ENCODE data around the gene TFEB. TPM values are rescaled to one million over a fixed set of nuclear protein-coding genes. Genes with fewer than 3 reads are reported as not detected.

The TFEB gene
- polyA plus RNA-seq, 1 donor (not counting 4 experiments of a cell fraction or from before 2014, with no cell fraction given) = 4.3 TPM

- Histone ChIP-seq H3K27ac (ENCODE audit: control insufficient read depth, insufficient read depth, low read length) (no peak overlapping the region), H3K9ac (ENCODE audit: control insufficient read depth, extremely low read depth, insufficient read depth, low read length) (no peak overlapping the region), H4K20me1 (ENCODE audit: control insufficient read depth, extremely low read depth, insufficient read depth, low read length) (no peaks in the 10 kb centered on the region), H3K27me3 (ENCODE audit: control insufficient read depth, extremely low read depth, insufficient read depth, low read length) (no peaks in the 10 kb centered on the region), H3K4me3 (ENCODE audit: control insufficient read depth in 2 of 3, extremely low read depth in 1 of 3, insufficient read depth in 2 of 3, low read depth in 1 of 3, low read length in 3 of 3) (no peak overlapping the region), H3K36me3 (ENCODE audit: control insufficient read depth in 2 of 2, extremely low read depth in 1 of 2, insufficient read depth in 2 of 2, low read length in 2 of 2) (peaks cover 0 to 2% of the 10 kb centered on the region in 2 experiments), H3K9me1 (ENCODE audit: control insufficient read depth, extremely low read depth, insufficient read depth, low read length) (no peaks in the 10 kb centered on the region), H3K79me2 (ENCODE audit: control insufficient read depth, insufficient read depth, low read length) (no peaks in the 10 kb centered on the region), H3K9me3 (ENCODE audit: control insufficient read depth, low read depth, low read length) (no peaks in the 10 kb centered on the region), H2AFZ (ENCODE audit: control insufficient read depth, low read length) (no peak overlapping the region), H3K4me2 (ENCODE audit: control insufficient read depth, extremely low read depth, insufficient read depth, low read depth, low read length) (peak overlapping the region; percentile 2), H3K4me1 (ENCODE audit: control insufficient read depth, extremely low read depth, insufficient read depth, low read length) (peaks cover 9% of the 10 kb centered on the region)
- DNase-seq (ENCODE audit: low read depth, low spot score) (no peak), FAIRE-seq (no peak)
- TF ChIP-seq CTCF (optimal IDR thresholded peaks at IDR 0.05 in 1 of 3, IDR thresholded peaks at IDR 0.05 in 1 of 3, conservative IDR thresholded peaks at IDR 0.05 in 1 of 3; ENCODE audit: extremely low read depth in 1 of 3, insufficient read depth in 2 of 3, low read length in 3 of 3) = no peak
- dilution Hi-C loops (cut with MboI; ENCODE audit: extremely low pct_ligation_motif_present, low sequenced_read_pairs) = no loop called here
Measured at GRCh38 chr6:41693281-41694240, 41.8 kb downstream of the TFEB start.

- dilution Hi-C loops (cut with MboI; ENCODE audit: extremely low pct_ligation_motif_present, low sequenced_read_pairs) = no loop called here
- Histone ChIP-seq H3K9me1 (ENCODE audit: control insufficient read depth, extremely low read depth, insufficient read depth, low read length) (no peaks in the 10 kb centered on the region), H3K36me3 (ENCODE audit: control insufficient read depth in 2 of 2, extremely low read depth in 1 of 2, insufficient read depth in 2 of 2, low read length in 2 of 2) (peaks cover 0 to 2% of the 10 kb centered on the region in 2 experiments), H4K20me1 (ENCODE audit: control insufficient read depth, extremely low read depth, insufficient read depth, low read length) (no peaks in the 10 kb centered on the region), H3K79me2 (ENCODE audit: control insufficient read depth, insufficient read depth, low read length) (no peaks in the 10 kb centered on the region), H3K9me3 (ENCODE audit: control insufficient read depth, low read depth, low read length) (no peaks in the 10 kb centered on the region), H3K27me3 (ENCODE audit: control insufficient read depth, extremely low read depth, insufficient read depth, low read length) (no peaks in the 10 kb centered on the region), H3K27ac (ENCODE audit: control insufficient read depth, insufficient read depth, low read length) (no peak overlapping the region), H3K9ac (ENCODE audit: control insufficient read depth, extremely low read depth, insufficient read depth, low read length) (no peak overlapping the region), H3K4me1 (ENCODE audit: control insufficient read depth, extremely low read depth, insufficient read depth, low read length) (peaks cover 9% of the 10 kb centered on the region), H3K4me3 (ENCODE audit: control insufficient read depth in 2 of 3, extremely low read depth in 1 of 3, insufficient read depth in 2 of 3, low read depth in 1 of 3, low read length in 3 of 3) (no peak overlapping the region), H3K4me2 (ENCODE audit: control insufficient read depth, extremely low read depth, insufficient read depth, low read depth, low read length) (peak overlapping the region; percentile 2), H2AFZ (ENCODE audit: control insufficient read depth, low read length) (no peak overlapping the region)
- DNase-seq (ENCODE audit: low read depth, low spot score) (no peak), FAIRE-seq (no peak)
- TF ChIP-seq EZH2 (IDR thresholded peaks at IDR 0.05; ENCODE audit: low read length) = no peak
- no peak for TF ChIP-seq CTCF (optimal IDR thresholded peaks at IDR 0.05 in 1 of 3, IDR thresholded peaks at IDR 0.05 in 1 of 3, conservative IDR thresholded peaks at IDR 0.05 in 1 of 3; ENCODE audit: extremely low read depth in 1 of 3, insufficient read depth in 2 of 3, low read length in 3 of 3)
Measured at GRCh38 chr6:41692730-41693129, 42.7 kb downstream of the TFEB start.
